Aorta (tissue), 5 donors: Measurements from ENCODE around the gene ITPRID2. TPM values are rescaled to one million over a fixed set of nuclear protein-coding genes. Genes with fewer than 3 reads are reported as not detected.

ENCODE experiments used
- ATAC-seq: fragments of 200-7000 bp; cut with Tn5 transposase; one replicate; pipeline ENCODE4 v1.9.1; 2022; ENCODE audit warnings: moderate library complexity; ENCODE audit not compliant: low FRiP score
- DNase-seq, 2 donors: peaks; one replicate each; pipeline ENCODE4 v3.0.0-alpha.2; 2020
- H3K27ac ChIP-seq, 2 donors: one replicate each; pipeline ENCODE4 v1.5.1; 2013; ENCODE audit warnings: low read length in 2 of 2, mild to moderate bottlenecking in 2 of 2, moderate library complexity in 2 of 2, control low read depth in 1 of 2, inconsistent platforms in 1 of 2, low read depth in 1 of 2
- H3K27me3 ChIP-seq, 2 donors: one replicate each; pipeline ENCODE4 v1.6.1; 2013; ENCODE audit warnings: control low read depth in 1 of 2, low read length in 1 of 2, mild to moderate bottlenecking in 1 of 2, moderate library complexity in 1 of 2; ENCODE audit not compliant: insufficient read depth in 2 of 2, control insufficient read depth in 1 of 2
- H3K36me3 ChIP-seq, 2 donors: one replicate each; pipeline ENCODE4 v1.6.1; 2013; ENCODE audit warnings: control low read depth in 1 of 2, low read length in 1 of 2, mild to moderate bottlenecking in 1 of 2; ENCODE audit not compliant: insufficient read depth in 2 of 2, control insufficient read depth in 1 of 2
- H3K4me1 ChIP-seq, 2 donors: one replicate each; pipeline ENCODE4 v1.6.1; 2013; ENCODE audit warnings: low read length in 2 of 2, control low read depth in 1 of 2, mild to moderate bottlenecking in 1 of 2, moderate library complexity in 1 of 2; ENCODE audit not compliant: insufficient read depth in 2 of 2, control insufficient read depth in 1 of 2
- H3K4me3 ChIP-seq, 2 donors: one replicate each; pipeline ENCODE4 v1.5.1; 2013; ENCODE audit warnings: low read length in 2 of 2, control low read depth in 1 of 2, mild to moderate bottlenecking in 1 of 2
- H3K9me3 ChIP-seq: one replicate; pipeline ENCODE4 v1.6.1; 2013; ENCODE audit warnings: mild to moderate bottlenecking, low read length; ENCODE audit not compliant: control insufficient read depth
- WGBS, 2 donors: extraction: QIAGEN DNeasy Blood & Tissue Kit; methylation state at CpG; one replicate each; pipeline ENCODE4 v1.1.7; 2013; 5-methylcytosine and 5-hydroxymethylcytosine counted together
- intact Hi-C, 2 donors: fragments of 100-400 bp; cut with DNase I; formaldehyde crosslinking; loops; one replicate each; pipeline versions ENCODE4 v1.14.2 to v1.15.0; 2022
- polyA plus RNA-seq, 2 donors: library from polyadenylated mRNA; stranded (reverse); fragments of 200-250 nt; gene quantifications; one replicate each; pipeline ENCODE4 v1.2.3, GENCODE V29; 2013
- total RNA-seq, 2 donors: library from RNA; stranded (reverse); fragmentation: NEBNext Ultra II Directional; extraction: Animal tissue kit (Norgen Biotek cat#: 25700); gene quantifications; one replicate each; pipeline ENCODE4 v1.2.1, GENCODE V29; 2021
- donor health status: healthy with polysubstance abuse.
- donor health status: Bipolar disorder and iron deficiency.
- donor health status: DM: no; HTN: no; CAD: no.
- donor health status: DM: no; HTN: no; CAD: no.
- donor health status: DM: yes; HTN: yes; CAD: no.

Gene ITPRID2
- total and polyA plus RNA-seq, 4 donors: 40.1 to 145 (median 102) TPM

GRCh38 chr2:181944914-181945291 is 53.4 kb downstream of the ITPRID2 start:
- no peak for ATAC-seq

GRCh38 chr2:181946444-181947127 is 55.1 kb downstream of the ITPRID2 start:
- ATAC-seq (no peak), DNase-seq (no peak)
- intact Hi-C loops: no loop called here
- peaks cover 2% of the 10 kb centered on the region for H3K9me3 ChIP-seq
- no peak overlapping the region for H3K4me3 ChIP-seq
- no peaks in the 10 kb centered on the region for H3K4me1 ChIP-seq
- H3K27me3 ChIP-seq: no peaks in the 10 kb centered on the region
- 58 to 78% methylated on average over 1 of the region's 1 CpG for WGBS, 2 donors
- H3K27ac ChIP-seq: no peak overlapping the region
- H3K36me3 ChIP-seq: no peaks in the 10 kb centered on the region

More at GRCh38 chr2:181944914-181945291, 53.4 kb downstream of the ITPRID2 start:
- H3K4me3 ChIP-seq: no peak overlapping the region
- no peaks in the 10 kb centered on the region for H3K27me3 ChIP-seq
- H3K4me1 ChIP-seq: no peaks in the 10 kb centered on the region
- H3K27ac ChIP-seq: no peak overlapping the region
- no peak for DNase-seq
- peaks cover 2% of the 10 kb centered on the region for H3K9me3 ChIP-seq
- intact Hi-C loops: no loop called here
- no peaks in the 10 kb centered on the region for H3K36me3 ChIP-seq
- 94 to 95% methylated on average over 8 of the region's 8 CpGs for WGBS, 2 donors

- intact Hi-C loops: no loop called here
- no peak for DNase-seq
- no peak for ATAC-seq
- Histone ChIP-seq H3K9me3 (peaks cover 2% of the 10 kb centered on the region), H3K4me1 (no peaks in the 10 kb centered on the region), H3K36me3 (no peaks in the 10 kb centered on the region), H3K4me3 (no peak overlapping the region), H3K27me3 (no peaks in the 10 kb centered on the region), H3K27ac (no peak overlapping the region)
Observed at GRCh38 chr2:181947273-181947672, 55.7 kb downstream of the ITPRID2 start.

GRCh38 chr2:181948227-181948626 is 56.7 kb downstream of the ITPRID2 start:
- H3K36me3 ChIP-seq: no peaks in the 10 kb centered on the region
- DNase-seq: no peak
- WGBS, 2 donors: 65 to 72% methylated on average over 2 of the region's 2 CpGs
- H3K9me3 ChIP-seq: peaks cover 2% of the 10 kb centered on the region
- H3K27me3 ChIP-seq: no peaks in the 10 kb centered on the region
- ATAC-seq: no peak
- H3K27ac ChIP-seq: no peak overlapping the region
- H3K4me1 ChIP-seq: no peaks in the 10 kb centered on the region
- no peak overlapping the region for H3K4me3 ChIP-seq
- intact Hi-C loops: no loop called here

GRCh38 chr2:181949047-181949446 is 57.5 kb downstream of the ITPRID2 start:
- intact Hi-C loops: no loop called here
- ATAC-seq (no peak), DNase-seq (no peak)
- Histone ChIP-seq H3K36me3 (no peaks in the 10 kb centered on the region), H3K9me3 (peaks cover 2% of the 10 kb centered on the region), H3K4me1 (no peaks in the 10 kb centered on the region), H3K27me3 (no peaks in the 10 kb centered on the region), H3K4me3 (no peak overlapping the region), H3K27ac (no peak overlapping the region)

GRCh38 chr2:181952404-181953226 is 61.1 kb downstream of the ITPRID2 start:
- no peak for DNase-seq
- no peaks in the 10 kb centered on the region for H3K9me3 ChIP-seq
- WGBS, 2 donors: 92 to 97% methylated on average over 1 of the region's 1 CpG
- no peak for ATAC-seq
- intact Hi-C loops: loop anchor here (5.0 to 10.0 kb wide), 3 partner anchors 112 to 205 kb away; no protein-coding TSS in a partner anchor
- H3K4me3 ChIP-seq: no peak overlapping the region
- no peaks in the 10 kb centered on the region for H3K4me1 ChIP-seq
- no peaks in the 10 kb centered on the region for H3K36me3 ChIP-seq
- no peaks in the 10 kb centered on the region for H3K27me3 ChIP-seq
- H3K27ac ChIP-seq: no peak overlapping the region

GRCh38 chr2:181953881-181954537 is 62.5 kb downstream of the ITPRID2 start:
- H3K36me3 ChIP-seq: no peaks in the 10 kb centered on the region
- no peaks in the 10 kb centered on the region for H3K4me1 ChIP-seq
- 1 to 2% methylated on average over 14 to 19 of the region's 19 CpGs for WGBS, 2 donors
- intact Hi-C loops: loop anchor here (2.0 to 10.0 kb wide), 4 partner anchors 111 to 211 kb away; no protein-coding TSS in a partner anchor
- peak overlapping the region; percentile 16 to 29 for H3K4me3 ChIP-seq
- H3K27ac ChIP-seq: no peak overlapping the region
- H3K27me3 ChIP-seq: no peaks in the 10 kb centered on the region
- H3K9me3 ChIP-seq: no peaks in the 10 kb centered on the region
- peak; percentile 58 to 76 for DNase-seq
- peak; percentile 75 for ATAC-seq

GRCh38 chr2:181954538-181954883 is 63.0 kb downstream of the ITPRID2 start:
- no peak overlapping the region for H3K27ac ChIP-seq
- ATAC-seq: no peak
- intact Hi-C loops: loop anchor here (2.0 to 10.0 kb wide), 4 partner anchors 110 to 212 kb away; no protein-coding TSS in a partner anchor
- no peaks in the 10 kb centered on the region for H3K36me3 ChIP-seq
- 20 to 21% methylated on average over 4 of the region's 4 CpGs for WGBS, 2 donors
- no peaks in the 10 kb centered on the region for H3K27me3 ChIP-seq
- no peaks in the 10 kb centered on the region for H3K4me1 ChIP-seq
- no peaks in the 10 kb centered on the region for H3K9me3 ChIP-seq
- no peak for DNase-seq
- H3K4me3 ChIP-seq: peak overlapping the region in 1 of 2 donors; percentile 29
